ENCODE measurements around the gene TSPAN14. TPM values are rescaled to one million over a fixed set of nuclear protein-coding genes. Genes with fewer than 3 reads are reported as not detected.

Gene TSPAN14
- total RNA-seq, 2 donors from 2014 or later, result 24.2 to 34.7 TPM

DNA sequence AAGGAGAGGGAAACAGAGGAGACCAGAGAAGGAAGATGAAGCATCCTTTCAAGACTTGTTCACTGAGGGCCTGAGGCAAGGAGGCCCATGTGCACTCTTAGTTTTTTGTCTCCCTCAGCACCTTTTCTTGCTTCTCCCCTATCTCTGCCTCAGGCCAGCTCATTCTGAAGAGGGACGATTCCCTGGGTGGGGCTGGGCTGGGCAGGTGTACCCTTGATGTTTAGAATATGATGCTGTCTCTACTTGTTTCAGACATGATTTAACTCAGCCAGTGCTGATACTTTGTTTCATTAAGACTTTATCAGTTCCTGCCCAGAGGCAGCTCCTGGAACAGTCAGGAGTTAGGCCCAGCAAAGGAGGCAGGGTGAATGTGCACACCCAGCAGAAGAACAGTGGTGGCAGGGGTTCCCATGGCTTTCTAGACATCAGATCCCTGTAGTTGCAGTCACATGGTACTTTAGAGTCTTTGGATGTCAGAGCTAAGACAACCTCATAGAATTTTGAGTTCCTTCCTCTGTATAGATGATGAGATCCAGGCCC lies 42.4 kb upstream of the TSPAN14 start:
- TF ChIP-seq, protein P1, sequence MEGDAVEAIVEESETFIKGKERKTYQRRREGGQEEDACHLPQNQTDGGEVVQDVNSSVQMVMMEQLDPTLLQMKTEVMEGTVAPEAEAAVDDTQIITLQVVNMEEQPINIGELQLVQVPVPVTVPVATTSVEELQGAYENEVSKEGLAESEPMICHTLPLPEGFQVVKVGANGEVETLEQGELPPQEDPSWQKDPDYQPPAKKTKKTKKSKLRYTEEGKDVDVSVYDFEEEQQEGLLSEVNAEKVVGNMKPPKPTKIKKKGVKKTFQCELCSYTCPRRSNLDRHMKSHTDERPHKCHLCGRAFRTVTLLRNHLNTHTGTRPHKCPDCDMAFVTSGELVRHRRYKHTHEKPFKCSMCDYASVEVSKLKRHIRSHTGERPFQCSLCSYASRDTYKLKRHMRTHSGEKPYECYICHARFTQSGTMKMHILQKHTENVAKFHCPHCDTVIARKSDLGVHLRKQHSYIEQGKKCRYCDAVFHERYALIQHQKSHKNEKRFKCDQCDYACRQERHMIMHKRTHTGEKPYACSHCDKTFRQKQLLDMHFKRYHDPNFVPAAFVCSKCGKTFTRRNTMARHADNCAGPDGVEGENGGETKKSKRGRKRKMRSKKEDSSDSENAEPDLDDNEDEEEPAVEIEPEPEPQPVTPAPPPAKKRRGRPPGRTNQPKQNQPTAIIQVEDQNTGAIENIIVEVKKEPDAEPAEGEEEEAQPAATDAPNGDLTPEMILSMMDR (IDR thresholded peaks at IDR 0.05), result no peak
- H3K4me3 ChIP-seq, result no peak overlapping the region
- H3K36me3 ChIP-seq, result no peaks in the 10 kb centered on the region
- peaks cover 0 to 87% of the 10 kb centered on the region in 2 donors for H3K4me1 ChIP-seq
- no peaks in the 10 kb centered on the region for H3K9me3 ChIP-seq
- no peak for DNase-seq (ENCODE audit: low spot score)
- H3K27ac ChIP-seq, result peak overlapping the region in 1 of 2 donors; percentile 62
- H3K27me3 ChIP-seq, result no peaks in the 10 kb centered on the region

GRCh38 chr10:80412486-80412885 lies 41.6 kb upstream of the TSPAN14 start:
- no peaks in the 10 kb centered on the region for H3K36me3 ChIP-seq
- H3K9me3 ChIP-seq, result no peaks in the 10 kb centered on the region
- TF ChIP-seq, protein P1 (IDR thresholded peaks at IDR 0.05), result no peak
- H3K4me1 ChIP-seq, result peaks cover 0 to 86% of the 10 kb centered on the region in 2 donors
- no peak for DNase-seq (ENCODE audit: low spot score)
- H3K27me3 ChIP-seq, result no peaks in the 10 kb centered on the region
- H3K27ac ChIP-seq, result peak overlapping the region in 1 of 2 donors; percentile 62
- H3K4me3 ChIP-seq, result no peak overlapping the region

GRCh38 chr10:80413271-80413996 lies 40.7 kb upstream of the TSPAN14 start:
- no peak for DNase-seq (ENCODE audit: low spot score)
- Histone ChIP-seq H3K4me1 (peaks cover 0 to 82% of the 10 kb centered on the region in 2 donors), H3K9me3 (no peaks in the 10 kb centered on the region), H3K27ac (peak overlapping the region; percentile 58 to 62), H3K36me3 (no peaks in the 10 kb centered on the region), H3K4me3 (no peak overlapping the region), H3K27me3 (no peaks in the 10 kb centered on the region)
- TF ChIP-seq, protein P1 (IDR thresholded peaks at IDR 0.05), result no peak

GRCh38 chr10:80414142-80414895 lies 39.8 kb upstream of the TSPAN14 start:
- TF ChIP-seq, protein P1 (IDR thresholded peaks at IDR 0.05), result no peak
- Histone ChIP-seq H3K4me1 (peaks cover 0 to 75% of the 10 kb centered on the region in 2 donors), H3K27me3 (no peaks in the 10 kb centered on the region), H3K9me3 (no peaks in the 10 kb centered on the region), H3K27ac (peak overlapping the region; percentile 46 to 62), H3K36me3 (no peaks in the 10 kb centered on the region), H3K4me3 (no peak overlapping the region)
- no peak for DNase-seq (ENCODE audit: low spot score)

DNA sequence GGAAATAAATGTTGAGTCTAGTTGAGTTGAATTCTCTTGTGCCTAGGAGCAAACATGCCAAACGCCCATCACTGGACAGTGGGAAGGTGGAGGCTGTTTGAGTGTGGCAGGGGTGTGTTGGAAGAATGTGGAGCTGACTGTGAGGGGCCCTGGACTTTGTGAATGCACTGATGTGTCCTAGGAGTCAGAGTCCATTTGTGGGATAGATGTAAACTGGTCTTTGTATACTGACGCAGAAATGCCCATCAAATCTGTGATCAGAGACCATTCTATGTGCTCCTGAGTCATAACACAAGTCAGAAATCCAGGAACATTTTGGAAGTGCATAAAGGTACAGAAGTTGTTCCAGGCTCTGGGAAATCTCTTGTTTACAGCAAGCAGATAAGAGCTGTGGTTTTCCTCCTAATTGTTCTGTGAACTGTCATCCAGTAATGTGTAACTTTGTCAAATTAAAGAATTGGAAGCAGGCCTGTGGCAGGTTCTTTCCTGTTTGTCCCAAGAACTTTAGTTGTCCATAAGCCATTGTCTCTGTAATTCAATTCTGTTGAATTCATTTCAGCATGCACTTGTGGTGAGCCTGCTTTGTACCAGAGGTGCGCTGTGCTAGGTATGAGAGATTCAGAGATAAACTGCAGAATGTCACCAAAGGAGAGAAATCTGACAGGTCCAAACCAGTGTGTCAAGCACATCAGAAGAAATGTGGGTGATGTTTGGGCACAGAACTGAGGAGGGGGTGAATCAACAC lies 38.2 kb upstream of the TSPAN14 start:
- peaks cover 0 to 61% of the 10 kb centered on the region in 2 donors for H3K4me1 ChIP-seq

More for the DNA sequence above, 38.2 kb upstream of the TSPAN14 start:
- peak overlapping the region; percentile 62 to 81 for H3K27ac ChIP-seq
- H3K36me3 ChIP-seq, result no peaks in the 10 kb centered on the region
- no peaks in the 10 kb centered on the region for H3K27me3 ChIP-seq
- no peaks in the 10 kb centered on the region for H3K9me3 ChIP-seq
- no peak overlapping the region for H3K4me3 ChIP-seq
- DNase-seq (ENCODE audit: low spot score), result no peak
- TF ChIP-seq, protein P1 (IDR thresholded peaks at IDR 0.05), result no peak
